HT-29 (cell line): ENCODE data around the gene NUP210. TPM values are rescaled to one million over a fixed set of nuclear protein-coding genes. Genes with fewer than 3 reads are reported as not detected.
"Not testable (repeated sequence)": the region's sequence is repeated elsewhere in the genome, so short reads cannot be mapped to it uniquely, and the experiment has no call there.

Experiments
- DNase-seq: peaks from one replicate; pipeline ENCODE4 v3.0.0-alpha.2; 2015; ENCODE audit warnings: low spot score
- total RNA-seq: library from RNA; depleted of rRNA; stranded (reverse); fragments of >200 nt; shearing (Covaris generic); gene quantifications from 2 replicates; pipeline ENCODE4 v1.2.3, GENCODE V29; 2014

Gene NUP210
- total RNA-seq, 1 experiment from 2014 or later = 77.2 TPM

- no peak for DNase-seq
Observed at GRCh38 chr3:13406190-13406589, 13.9 kb downstream of the NUP210 start.

GRCh38 chr3:13405614-13406013 is 14.5 kb downstream of the NUP210 start:
- DNase-seq = no peak

- DNase-seq = no peak
Observed at GRCh38 chr3:13404626-13405452, 15.3 kb downstream of the NUP210 start.

GRCh38 chr3:13403847-13404246 is 16.3 kb downstream of the NUP210 start:
- no peak for DNase-seq

- no peak for DNase-seq
Observed at GRCh38 chr3:13403213-13403819, 16.8 kb downstream of the NUP210 start.

GRCh38 chr3:13401149-13401548 is 19.0 kb downstream of the NUP210 start:
- DNase-seq = no peak

GRCh38 chr3:13400114-13400673 is 19.9 kb downstream of the NUP210 start:
- no peak for DNase-seq

- DNase-seq = no peak
Observed at GRCh38 chr3:13399603-13400002, 20.5 kb downstream of the NUP210 start.

- no peak for DNase-seq
Observed at GRCh38 chr3:13397316-13397715, 22.8 kb downstream of the NUP210 start.

GRCh38 chr3:13394363-13394762 is 25.8 kb downstream of the NUP210 start:
- no peak for DNase-seq

GRCh38 chr3:13393427-13394360 is 26.4 kb downstream of the NUP210 start:
- no peak for DNase-seq

- no peak for DNase-seq
Observed at GRCh38 chr3:13391308-13391707, 28.8 kb downstream of the NUP210 start.

GRCh38 chr3:13389378-13389777 is 30.7 kb downstream of the NUP210 start:
- DNase-seq = no peak

GRCh38 chr3:13388816-13389215 is 31.3 kb downstream of the NUP210 start:
- DNase-seq = no peak

GRCh38 chr3:13385373-13385965 is 34.7 kb downstream of the NUP210 start:
- no peak for DNase-seq

- no peak for DNase-seq
Observed at GRCh38 chr3:13380971-13381370, 39.2 kb downstream of the NUP210 start.

- DNase-seq = no peak
Observed at GRCh38 chr3:13379201-13379830, 40.8 kb downstream of the NUP210 start.

- no peak for DNase-seq
Observed at GRCh38 chr3:13378155-13378554, 42.0 kb downstream of the NUP210 start.

- DNase-seq = not testable (repeated sequence)
Observed at GRCh38 chr3:13377741-13378140, 42.4 kb downstream of the NUP210 start.

GRCh38 chr3:13377021-13377420 is 43.1 kb downstream of the NUP210 start:
- no peak for DNase-seq

- DNase-seq = no peak
Observed at GRCh38 chr3:13376091-13376490, 44.0 kb downstream of the NUP210 start.
